Uterus (tissue), 4 donors: ENCODE results near the gene MLPH. TPM values are rescaled to one million over a fixed set of nuclear protein-coding genes. Genes with fewer than 3 reads are reported as not detected.

ENCODE experiments used
- DNase-seq, 2 donors: peaks; one replicate each; pipeline ENCODE4 v3.0.0-alpha.2; 2019 to 2020
- H3K27ac ChIP-seq, 2 donors: fragments of 200-600 bp; sonication (generic); 1 replicate in 1 of 2; 2 replicates in 1 of 2; pipeline ENCODE4 v1.5.1; 2016 to 2018
- H3K27me3 ChIP-seq, 2 donors: fragments of 200-600 bp; sonication (generic); one replicate each; pipeline ENCODE4 v1.5.1; 2018 to 2019; ENCODE audit warnings: control low read depth in 1 of 2
- H3K36me3 ChIP-seq, 2 donors: fragments of 200-600 bp; sonication (generic); one replicate each; pipeline ENCODE4 v1.5.1; 2019; ENCODE audit warnings: control low read depth in 1 of 2
- H3K4me1 ChIP-seq, 2 donors: fragments of 200-600 bp; sonication (generic); one replicate each; pipeline ENCODE4 v1.5.1; 2018 to 2019; ENCODE audit warnings: control low read depth in 1 of 2
- H3K4me3 ChIP-seq, 2 donors: fragments of 200-600 bp; sonication (generic); 1 replicate in 1 of 2; 2 replicates in 1 of 2; pipeline ENCODE4 v1.5.1; 2018 to 2019; ENCODE audit warnings: mild to moderate bottlenecking in 1 of 2
- H3K9me3 ChIP-seq, 2 donors: fragments of 200-600 bp; sonication (generic); one replicate each; pipeline ENCODE4 v1.5.1; 2019; ENCODE audit warnings: control low read depth in 1 of 2
- CTCF ChIP-seq, 4 experiments: fragments of 200-600 bp in 2 of 4; fragments of 450-650 bp in 2 of 4; sonication (generic) in 2 of 4; IDR thresholded peaks; one replicate each; pipeline ENCODE4 v1.5.1; 2016 to 2019; ENCODE audit warnings: antibody characterized with exemption in 4 of 4, mild to moderate bottlenecking in 2 of 4, moderate library complexity in 1 of 4
- POLR2A ChIP-seq, 2 donors: fragments of 450-650 bp; IDR thresholded peaks; one replicate each; pipeline ENCODE4 v1.6.1; 2016; ENCODE audit warnings: antibody characterized with exemption in 2 of 2, mild to moderate bottlenecking in 1 of 2, moderate library complexity in 1 of 2
- intact Hi-C: fragments of 100-400 bp; cut with DNase I; formaldehyde crosslinking; loops from one replicate; pipeline ENCODE4 v1.15.1; 2023; ENCODE audit warnings: low total_unique reads
- total RNA-seq, 4 donors: library from RNA; depleted of rRNA in 3 of 4; stranded (reverse); fragments of >200 nt in 3 of 4; gene quantifications; one replicate each; pipeline versions ENCODE4 v1.1.0 to v1.2.4, GENCODE V29; 2014 to 2023
- donor health status: DM: yes; HTN: yes; CAD: no.

The MLPH gene
- total RNA-seq, 4 donors from 2014 or later = 1.2 to 16.5 (median 8.9) TPM

GRCh38 chr2:237491515-237492118 is 4.6 kb downstream of the MLPH start:
- no peaks in the 10 kb centered on the region for H3K27me3 ChIP-seq
- H3K4me1 ChIP-seq = peaks cover 0 to 15% of the 10 kb centered on the region in 2 donors
- H3K27ac ChIP-seq = peak overlapping the region in 1 of 2 donors; percentile 76
- H3K36me3 ChIP-seq = no peaks in the 10 kb centered on the region
- TF ChIP-seq POLR2A (IDR thresholded peaks at IDR 0.05) (no peak), CTCF (IDR thresholded peaks at IDR 0.05) (no peak)
- H3K4me3 ChIP-seq = no peak overlapping the region
- no peak for DNase-seq
- intact Hi-C loops = no loop called here
- H3K9me3 ChIP-seq = peaks cover 0 to 6% of the 10 kb centered on the region in 2 donors

GRCh38 chr2:237492137-237492890 is 5.3 kb downstream of the MLPH start:
- intact Hi-C loops = no loop called here
- TF ChIP-seq POLR2A (IDR thresholded peaks at IDR 0.05) = no peak
- TF ChIP-seq CTCF (IDR thresholded peaks at IDR 0.05) = no peak
- no peaks in the 10 kb centered on the region for H3K36me3 ChIP-seq
- no peaks in the 10 kb centered on the region for H3K27me3 ChIP-seq
- H3K4me3 ChIP-seq = no peak overlapping the region
- peaks cover 0 to 15% of the 10 kb centered on the region in 2 donors for H3K4me1 ChIP-seq
- H3K27ac ChIP-seq = no peak overlapping the region
- peaks cover 0 to 6% of the 10 kb centered on the region in 2 donors for H3K9me3 ChIP-seq
- no peak for DNase-seq

GRCh38 chr2:237494066-237494465 is 7.0 kb downstream of the MLPH start:
- no peak overlapping the region for H3K27ac ChIP-seq
- intact Hi-C loops = no loop called here
- no peaks in the 10 kb centered on the region for H3K36me3 ChIP-seq
- DNase-seq = no peak
- H3K9me3 ChIP-seq = peaks cover 0 to 6% of the 10 kb centered on the region in 2 donors
- peaks cover 0 to 12% of the 10 kb centered on the region in 2 donors for H3K4me1 ChIP-seq
- no peak overlapping the region for H3K4me3 ChIP-seq
- TF ChIP-seq POLR2A (IDR thresholded peaks at IDR 0.05) (no peak), CTCF (IDR thresholded peaks at IDR 0.05) (no peak)
- no peaks in the 10 kb centered on the region for H3K27me3 ChIP-seq

GRCh38 chr2:237495521-237496117 is 8.6 kb downstream of the MLPH start:
- Histone ChIP-seq H3K4me3 (no peak overlapping the region), H3K4me1 (no peaks in the 10 kb centered on the region), H3K9me3 (peaks cover 0 to 6% of the 10 kb centered on the region in 2 donors), H3K36me3 (no peaks in the 10 kb centered on the region), H3K27ac (no peak overlapping the region), H3K27me3 (no peaks in the 10 kb centered on the region)
- DNase-seq = no peak
- intact Hi-C loops = no loop called here
- TF ChIP-seq POLR2A (IDR thresholded peaks at IDR 0.05) (no peak), CTCF (IDR thresholded peaks at IDR 0.05) (no peak)

- H3K4me3 ChIP-seq = no peak overlapping the region
- intact Hi-C loops = no loop called here
- no peaks in the 10 kb centered on the region for H3K4me1 ChIP-seq
- TF ChIP-seq CTCF (IDR thresholded peaks at IDR 0.05) (no peak), POLR2A (IDR thresholded peaks at IDR 0.05) (no peak)
- peaks cover 0 to 4% of the 10 kb centered on the region in 2 donors for H3K9me3 ChIP-seq
- no peak overlapping the region for H3K27ac ChIP-seq
- no peaks in the 10 kb centered on the region for H3K27me3 ChIP-seq
- DNase-seq = no peak
- no peaks in the 10 kb centered on the region for H3K36me3 ChIP-seq
These were observed 9.4 kb downstream of the MLPH start for GRCh38 chr2:237496428-237496827.
